GM21825 (cell line): ENCODE results near the gene RBKS.

Source experiments
- ATAC-seq: cut with Tn5 transposase; IDR thresholded peaks from one replicate; pipeline ENCODE4 v1.9.1; 2021; ENCODE audit warnings: mild to moderate bottlenecking, moderate library complexity; ENCODE audit not compliant: unreplicated experiment

The RBKS gene

GRCh38 chr2:27838502-27838901, 51.7 kb downstream of the RBKS start:
- no peak for ATAC-seq

GRCh38 chr2:27833931-27834330, 56.3 kb downstream of the RBKS start:
- no peak for ATAC-seq

- ATAC-seq, result no peak
Observed at GRCh38 chr2:27832396-27832795, 57.8 kb downstream of the RBKS start.

DNA sequence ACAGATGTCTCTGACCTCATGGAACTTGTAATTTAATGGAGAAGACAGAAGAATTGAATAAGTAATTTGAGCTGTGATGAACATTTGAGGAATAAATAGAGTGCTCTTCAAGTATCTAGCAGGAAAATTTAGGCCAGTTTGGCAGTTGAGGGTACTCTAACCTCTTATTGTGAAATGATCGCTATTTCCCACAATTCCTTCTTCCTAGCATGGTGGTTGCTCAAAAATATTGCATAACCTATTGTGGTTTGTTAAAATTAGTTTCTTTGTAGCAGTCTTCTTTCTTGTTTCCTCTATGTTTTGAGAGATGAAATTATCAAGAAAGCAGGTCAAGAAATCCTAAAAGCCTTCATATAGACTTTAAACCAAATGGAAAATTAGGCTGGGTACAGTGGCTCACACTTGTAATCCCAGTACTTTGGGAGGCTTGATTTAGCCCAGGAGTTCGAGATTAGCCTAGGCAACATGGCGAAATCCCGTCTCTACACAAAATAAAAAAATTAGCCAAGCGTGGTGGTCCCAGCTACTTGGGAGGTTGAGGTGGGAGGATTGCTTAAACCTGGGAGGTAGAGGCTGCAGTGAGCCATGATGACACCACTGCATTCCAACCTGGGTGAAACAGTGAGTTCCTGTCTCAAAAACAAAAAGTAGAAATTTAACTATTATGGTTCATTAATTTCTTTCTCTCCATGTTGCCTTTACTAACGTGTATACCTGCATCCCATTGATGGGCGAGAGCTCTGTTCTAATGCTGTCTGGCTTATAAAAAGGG, 58.7 kb downstream of the RBKS start:
- no peak for ATAC-seq

GRCh38 chr2:27830656-27831055, 59.5 kb downstream of the RBKS start:
- no peak for ATAC-seq

GRCh38 chr2:27829791-27830190, 60.4 kb downstream of the RBKS start:
- ATAC-seq, result no peak

- no peak for ATAC-seq
Observed at GRCh38 chr2:27828305-27828704, 61.9 kb downstream of the RBKS start.

DNA sequence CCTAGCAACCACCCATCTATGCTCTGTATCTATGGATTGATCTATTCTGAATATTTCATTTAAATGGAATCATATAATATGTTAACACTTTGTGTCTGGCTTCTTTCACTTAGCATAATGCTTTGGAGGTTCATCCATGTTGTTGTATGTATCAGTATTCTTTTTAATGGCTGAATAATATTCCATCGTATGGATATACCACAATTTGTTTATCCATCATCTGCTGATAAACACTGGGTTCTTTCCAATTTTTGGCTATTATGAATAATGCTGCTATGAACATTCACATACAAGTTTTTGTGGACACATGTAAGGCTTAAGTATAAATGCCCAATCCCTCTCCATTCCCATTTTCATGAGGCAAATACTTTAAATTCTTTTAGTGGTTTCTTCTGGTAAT, 65.8 kb downstream of the RBKS start:
- no peak for ATAC-seq

GRCh38 chr2:27823569-27823968, 66.6 kb downstream of the RBKS start:
- ATAC-seq, result no peak

- ATAC-seq, result no peak
Observed at GRCh38 chr2:27823135-27823534, 67.1 kb downstream of the RBKS start.

- no peak for ATAC-seq
Observed at GRCh38 chr2:27822049-27822448, 68.1 kb downstream of the RBKS start.

- no peak for ATAC-seq
Observed at GRCh38 chr2:27815860-27816438, 74.2 kb downstream of the RBKS start.

- no peak for ATAC-seq
Observed at GRCh38 chr2:27814758-27815157, 75.4 kb downstream of the RBKS start.

DNA sequence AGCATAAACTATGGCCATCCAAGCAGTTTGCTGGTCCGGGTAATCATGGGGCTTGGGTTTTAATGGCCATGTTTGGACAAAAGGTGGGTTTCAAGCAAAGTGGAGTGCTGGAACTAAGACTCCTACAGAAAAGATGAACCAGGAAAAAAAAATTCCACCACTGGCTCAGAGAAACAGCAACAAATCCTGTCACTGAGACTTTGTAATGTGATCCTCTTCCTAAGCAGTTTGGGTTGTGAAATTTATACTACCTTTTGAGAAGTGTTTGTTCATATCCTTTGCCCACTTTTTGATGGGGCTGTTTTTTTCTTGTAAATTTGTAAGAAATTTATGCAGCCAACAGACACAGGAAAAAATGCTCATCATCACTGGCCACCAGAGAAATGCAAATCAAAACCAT, 78.4 kb downstream of the RBKS start:
- no peak for ATAC-seq

DNA sequence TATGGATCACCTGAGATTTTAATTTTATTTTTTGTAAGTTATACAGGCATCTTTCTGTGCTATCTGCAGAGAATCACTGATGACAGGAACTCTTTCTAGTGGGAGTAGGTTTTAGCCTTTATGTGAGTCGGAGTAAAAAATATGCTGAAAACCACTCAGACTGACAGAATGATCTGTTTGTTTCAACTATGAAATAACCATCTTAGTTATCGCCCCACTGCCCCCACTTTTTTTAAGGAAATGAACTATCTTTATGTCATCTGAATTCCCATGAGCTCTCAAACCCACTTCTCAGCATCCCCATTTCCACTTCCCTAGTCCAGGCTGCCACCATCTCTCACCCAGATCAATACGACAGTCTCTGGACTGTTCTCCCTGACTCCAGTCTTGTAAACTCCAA, 79.7 kb downstream of the RBKS start:
- ATAC-seq, result no peak

GRCh38 chr2:27809761-27810241, 80.4 kb downstream of the RBKS start:
- no peak for ATAC-seq

DNA sequence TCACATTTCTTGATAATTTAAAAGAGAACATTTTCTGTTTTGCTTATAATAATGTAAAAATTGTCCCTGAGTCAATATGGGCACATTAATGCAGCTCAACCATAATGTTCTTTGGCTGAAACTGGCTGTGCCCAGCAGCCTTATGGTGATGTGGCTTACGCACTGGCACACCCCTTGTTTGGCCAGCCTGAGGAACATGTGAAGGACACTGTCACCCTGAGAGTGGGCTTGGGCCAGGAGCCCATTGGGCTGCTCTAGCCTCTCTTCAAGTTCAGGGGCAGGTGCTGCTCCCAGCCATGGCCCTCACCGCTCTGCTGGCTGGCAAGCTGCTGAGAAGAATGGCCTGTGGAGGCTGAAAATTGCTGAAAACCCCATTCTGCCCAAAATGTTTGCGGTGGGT, 81.2 kb downstream of the RBKS start:
- no peak for ATAC-seq

DNA sequence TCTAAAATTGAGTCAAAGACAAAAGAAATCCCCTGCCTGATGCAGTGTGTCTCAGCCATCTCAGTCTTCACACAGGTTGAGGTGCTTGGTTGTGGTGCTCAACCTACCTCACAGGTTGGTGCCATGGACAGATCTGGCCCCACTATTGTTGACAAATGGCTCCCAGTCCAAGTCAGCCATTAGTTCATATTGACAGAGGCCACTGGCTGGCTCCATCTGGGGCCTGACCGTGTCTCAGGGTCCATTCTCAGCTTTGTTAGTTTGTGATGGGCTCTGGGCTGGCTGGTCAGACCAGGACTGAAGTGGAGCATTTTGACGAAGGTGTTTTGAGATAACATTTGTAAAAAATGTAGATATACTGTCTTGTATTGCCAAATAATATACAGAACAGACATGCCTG, 81.8 kb downstream of the RBKS start:
- ATAC-seq, result no peak

DNA sequence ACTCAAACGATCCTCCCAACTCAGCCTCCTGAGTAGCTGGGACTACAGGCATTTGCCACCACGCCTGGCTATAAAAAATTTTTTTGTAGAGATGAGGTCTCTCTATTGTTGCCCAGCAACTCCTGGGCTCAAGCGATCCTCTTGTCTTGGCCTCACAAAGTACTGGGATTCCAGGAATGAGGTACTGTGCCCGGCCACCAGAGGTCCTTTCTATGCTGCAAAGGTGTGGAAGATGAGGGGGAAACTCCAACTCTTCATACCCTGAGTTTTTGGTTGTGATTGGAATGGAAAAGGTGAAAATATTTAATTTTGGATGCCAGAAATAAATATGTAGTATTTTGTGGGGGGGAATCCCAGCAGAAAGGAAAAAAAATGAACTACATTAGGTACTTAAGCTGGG, 82.7 kb downstream of the RBKS start:
- no peak for ATAC-seq

- ATAC-seq, result no peak
Observed at GRCh38 chr2:27806311-27807059, 83.7 kb downstream of the RBKS start.

- ATAC-seq, result no peak
Observed at GRCh38 chr2:27805180-27805579, 85.0 kb downstream of the RBKS start.

DNA sequence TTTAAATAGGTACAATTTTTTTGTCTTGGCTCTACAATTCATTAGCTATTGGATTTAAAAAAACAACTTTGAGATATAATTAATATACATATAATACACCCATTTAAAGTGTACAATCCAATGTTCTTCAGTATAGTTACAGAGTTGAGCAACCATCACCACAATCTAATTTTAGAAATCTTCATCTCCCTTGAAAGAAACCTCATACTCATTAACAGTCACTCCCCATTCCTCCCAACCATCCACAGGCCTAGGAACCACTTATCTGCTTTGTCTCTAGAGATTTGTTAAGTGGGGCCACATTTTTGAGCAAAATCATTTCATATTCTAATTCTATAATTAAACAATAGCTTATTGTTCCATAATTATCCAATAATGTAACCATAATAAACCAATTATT, 86.0 kb downstream of the RBKS start:
- ATAC-seq, result no peak
